Sigmoid colon (tissue), 4 donors: ENCODE results near the gene PARP8.

Experiments used
- CTCF ChIP-seq, 4 experiments: fragments of 450-650 bp in 3 of 4; fragments of 200-600 bp in 1 of 4; IDR thresholded peaks; one replicate each; pipeline ENCODE4 v1.5.1; 2016 to 2019; ENCODE audit warnings: antibody characterized with exemption in 4 of 4, mild to moderate bottlenecking in 3 of 4, moderate library complexity in 2 of 4
- EP300 ChIP-seq, 4 donors: sonication (generic); formaldehyde crosslinking; IDR thresholded peaks; one replicate each; pipeline ENCODE4 v1.6.1; 2017; ENCODE audit warnings: antibody characterized with exemption in 4 of 4
- POLR2A ChIP-seq, 2 donors: fragments of 450-650 bp; IDR thresholded peaks; one replicate each; pipeline ENCODE4 v1.6.1; 2016; ENCODE audit warnings: antibody characterized with exemption in 2 of 2, mild to moderate bottlenecking in 2 of 2, moderate library complexity in 2 of 2

DNA sequence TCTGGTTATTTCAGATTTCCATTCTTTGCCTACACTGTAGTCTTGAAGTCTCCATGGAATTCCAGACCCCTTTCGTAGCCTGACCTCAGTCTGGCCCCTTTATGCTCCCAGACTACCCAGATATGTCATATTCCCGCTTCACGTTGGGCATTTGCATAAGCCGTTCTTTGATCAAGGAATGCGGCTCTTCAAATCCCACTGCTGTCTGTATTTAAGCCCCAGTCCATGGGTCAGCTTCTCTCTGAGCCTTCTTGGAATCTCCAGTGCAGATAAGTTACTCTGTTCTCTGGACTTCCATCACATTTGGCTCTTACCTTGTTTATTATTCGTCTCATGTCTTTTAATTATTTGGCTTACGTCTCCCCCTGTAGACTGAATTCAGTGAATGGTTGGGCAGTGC, 97.4 kb downstream of the PARP8 start:
- no peak for TF ChIP-seq CTCF (IDR thresholded peaks at IDR 0.05)
- TF ChIP-seq POLR2A (IDR thresholded peaks at IDR 0.05) = no peak
- TF ChIP-seq EP300 (IDR thresholded peaks at IDR 0.05) = no peak
